ENCODE measurements around the gene NCAPG2.

- TF ChIP-seq CTCF (IDR thresholded peaks at IDR 0.05) (no peak), ZFX (IDR thresholded peaks at IDR 0.05; ENCODE audit: borderline replicate concordance) (no peak)
These were observed 5.3 kb downstream of the NCAPG2 start for GRCh38 chr7:158699341-158699740.

All from 22Rv1 (cell line).